IPS DF 19.7 (cell line): ENCODE measurements around the gene B4GALT1.
"Not testable (repeated sequence)": the region's sequence is repeated elsewhere in the genome, so short reads cannot be mapped to it uniquely, and the experiment has no call there.

Experiments used
- DNase-seq: peaks from one replicate; pipeline ENCODE4 v3.0.0-alpha.2; 2013; ENCODE audit warnings: low read depth, low spot score

Gene B4GALT1

DNA sequence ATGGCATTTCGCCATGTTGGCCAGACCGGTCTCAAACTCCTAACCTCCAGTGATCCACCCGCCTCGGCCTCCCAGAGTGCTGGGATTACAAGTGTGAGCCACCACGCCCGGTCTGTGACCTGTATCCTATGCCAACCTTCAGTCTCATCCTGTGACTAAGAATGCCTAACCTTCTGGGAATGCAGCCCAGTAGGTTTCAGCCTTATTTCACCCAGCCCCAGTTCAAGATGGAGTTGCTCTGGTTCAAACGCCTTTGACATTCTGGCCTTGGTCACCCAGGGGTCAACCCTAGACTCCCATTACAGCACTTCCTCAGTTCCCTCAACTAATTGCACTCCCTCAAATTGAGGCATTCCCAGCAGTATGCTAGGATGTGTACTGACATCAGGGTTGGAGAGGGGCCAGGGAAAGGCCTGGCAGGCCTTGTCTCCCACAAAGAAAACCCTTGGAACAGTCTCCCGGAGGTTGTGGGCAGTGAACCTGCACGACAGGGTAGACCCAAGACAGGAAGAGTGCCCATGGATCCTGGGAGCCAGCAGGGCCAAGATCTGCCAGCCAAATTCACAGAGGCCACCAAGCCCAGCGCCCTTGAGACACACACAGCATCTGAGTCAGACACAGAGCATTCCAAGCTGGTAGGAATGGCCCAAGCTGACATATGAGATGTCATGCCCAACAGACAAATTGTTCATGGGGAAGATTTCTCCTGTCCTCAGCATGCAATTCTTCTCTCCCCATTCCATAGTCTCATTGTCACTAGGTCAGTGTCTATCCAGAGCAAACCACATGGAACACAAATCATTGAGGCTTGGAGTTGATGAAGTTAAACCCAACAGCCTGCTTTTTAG is 65.8 kb downstream of the B4GALT1 start:
- no peak for DNase-seq

DNA sequence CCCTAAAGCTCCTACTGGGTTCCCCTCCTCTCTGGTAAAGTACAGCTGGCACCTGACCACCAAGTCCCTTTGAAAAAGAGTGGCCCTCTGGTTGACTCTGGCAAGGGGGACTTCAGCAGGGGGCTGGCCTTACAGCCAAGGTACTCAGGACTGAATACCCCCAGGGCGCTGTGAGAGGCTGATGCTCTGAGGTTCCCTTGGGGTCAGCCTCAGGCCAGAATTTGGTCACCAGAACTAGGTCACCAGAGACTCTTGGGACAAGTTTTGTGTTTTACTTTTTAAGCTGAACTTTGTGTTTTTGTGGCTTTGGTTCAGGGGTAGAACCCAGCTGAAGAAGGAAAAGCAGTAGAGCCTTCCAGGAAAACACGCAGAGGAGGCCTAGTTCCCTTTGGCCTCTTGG is 67.4 kb downstream of the B4GALT1 start:
- no peak for DNase-seq

GRCh38 chr9:33097192-33097591 is 69.9 kb downstream of the B4GALT1 start:
- DNase-seq = no peak

DNA sequence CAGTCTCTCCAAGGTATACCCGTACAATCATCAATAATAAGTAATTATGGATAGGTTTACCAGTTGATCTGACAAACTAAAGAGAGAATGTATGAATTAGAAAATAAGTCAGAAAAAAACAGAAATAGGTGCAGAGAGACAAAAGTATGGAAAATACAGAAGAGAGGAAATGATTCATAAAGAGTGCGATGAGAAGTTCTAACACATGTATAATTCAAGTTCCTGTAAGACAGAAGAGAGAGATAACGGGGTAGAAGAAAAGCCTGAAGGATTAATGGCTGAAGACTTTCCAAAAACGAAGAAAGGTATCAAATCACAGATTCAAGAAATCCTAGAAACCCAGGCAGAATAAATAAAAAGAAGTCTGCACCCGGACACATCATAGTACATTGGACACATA is 74.5 kb downstream of the B4GALT1 start:
- DNase-seq = no peak

DNA sequence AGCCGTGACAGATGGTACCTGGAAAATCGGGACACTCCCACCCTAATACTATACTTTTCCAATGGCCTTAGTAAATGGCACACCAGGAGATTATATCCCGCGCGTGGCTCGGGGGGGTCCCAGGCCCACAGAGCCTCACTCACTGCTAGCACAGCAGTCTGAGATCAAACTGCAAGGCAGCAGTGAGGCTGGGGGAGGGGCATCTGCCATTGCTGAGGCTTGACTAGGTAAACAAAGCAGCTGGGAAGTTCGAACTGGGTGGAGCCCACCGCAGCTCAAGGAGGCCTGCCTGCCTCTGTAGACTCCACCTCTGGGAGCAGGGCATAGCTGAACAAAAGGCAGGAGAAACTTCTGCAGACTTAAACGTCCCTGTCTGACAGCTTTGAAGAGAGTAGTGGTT is 81.5 kb downstream of the B4GALT1 start:
- not testable (repeated sequence) for DNase-seq

DNA sequence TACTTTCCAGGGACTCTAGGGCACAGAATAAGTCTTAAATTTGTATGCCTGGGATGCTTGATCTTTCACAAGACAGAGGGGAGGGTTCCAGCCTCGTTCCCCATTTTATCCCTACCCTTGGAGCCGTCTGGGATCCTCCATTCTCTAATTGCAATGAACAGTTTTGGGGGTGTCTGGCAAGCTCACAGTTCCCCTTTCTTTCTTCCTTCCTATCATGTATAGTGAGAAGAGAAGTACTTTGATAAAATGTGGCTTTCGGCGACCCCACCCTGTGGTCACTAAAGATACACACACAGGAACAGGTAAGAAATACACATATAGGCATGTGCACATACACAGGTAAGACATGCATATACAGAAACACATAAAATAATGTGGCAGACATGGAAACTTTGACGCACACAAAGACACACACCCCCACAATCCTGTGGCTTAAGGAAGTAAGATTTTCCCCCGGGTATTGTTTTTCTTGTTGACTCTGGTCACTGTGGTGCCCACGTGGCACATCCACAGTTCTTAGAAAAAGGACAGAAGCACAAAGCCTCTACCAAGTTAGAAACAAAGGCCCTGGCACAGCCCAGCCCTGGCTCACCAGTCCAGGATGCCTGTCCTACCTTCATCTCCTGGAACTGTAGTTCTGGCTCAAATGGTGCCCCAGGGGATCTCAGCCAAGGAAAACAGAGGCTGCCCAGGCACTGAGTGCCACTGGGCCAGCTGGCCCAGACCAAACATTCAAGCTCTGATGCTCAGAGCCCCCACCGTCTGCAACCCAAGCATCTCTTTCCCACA is 84.4 kb downstream of the B4GALT1 start:
- DNase-seq = no peak

DNA sequence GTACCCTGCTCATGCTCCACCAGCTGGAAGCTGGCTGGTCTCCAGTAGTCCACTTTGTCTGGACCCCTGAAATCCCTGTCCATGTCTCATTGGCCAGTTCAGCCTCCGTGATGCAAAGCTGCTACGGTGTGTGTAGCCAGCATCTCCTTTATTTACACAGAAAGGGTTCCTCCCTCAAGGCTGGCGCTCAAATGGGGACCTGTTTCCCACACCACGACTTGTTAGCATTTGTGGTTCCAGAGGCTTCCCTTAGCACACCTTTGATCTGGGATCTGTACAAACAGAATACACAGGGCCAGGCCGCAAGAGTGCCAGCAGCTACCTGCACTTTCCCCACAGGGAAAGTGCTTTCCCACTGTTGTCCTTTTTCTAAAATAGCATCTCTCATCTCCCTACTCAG is 85.0 kb downstream of the B4GALT1 start:
- DNase-seq = no peak

- DNase-seq = peak; percentile 77
Measured at GRCh38 chr9:33081128-33081851, 85.8 kb downstream of the B4GALT1 start.

GRCh38 chr9:33080534-33080933 is 86.6 kb downstream of the B4GALT1 start:
- DNase-seq = no peak

- peak; percentile 90 for DNase-seq
Measured at GRCh38 chr9:33076046-33077004, 90.8 kb downstream of the B4GALT1 start, which contains the start of gene SMU1. Gene SMU1, minus strand, starts transcription at chr9:33076674. Its CDS starts 66 bp downstream, at chr9:33076608.

GRCh38 chr9:33068991-33069390 is 98.1 kb downstream of the B4GALT1 start:
- DNase-seq = no peak

- DNase-seq = no peak
Measured at GRCh38 chr9:33065157-33066076, 101.7 kb downstream of the B4GALT1 start.
